OCI-LY7 (cell line): ENCODE measurements around the gene SCGB3A1.

Experiments
- EZH2phosphoT487 ChIP-seq: fragments of 200-600 bp; sonication (generic); IDR thresholded peaks from 2 replicates; pipeline ENCODE4 v1.6.1; 2018; ENCODE audit warnings: low read depth, borderline replicate concordance, mild to moderate bottlenecking, mixed run types, antibody characterized with exemption, low read length, moderate library complexity, mixed read lengths
- TF ChIP-seq, protein P1 (sequence below): fragments of 200-600 bp; sonication (generic); conservative IDR thresholded peaks from 2 replicates; pipeline ENCODE4 v1.5.1; 2014; ENCODE audit warnings: mild to moderate bottlenecking, antibody characterized with exemption, low read length, moderate library complexity, mixed read lengths

DNA sequence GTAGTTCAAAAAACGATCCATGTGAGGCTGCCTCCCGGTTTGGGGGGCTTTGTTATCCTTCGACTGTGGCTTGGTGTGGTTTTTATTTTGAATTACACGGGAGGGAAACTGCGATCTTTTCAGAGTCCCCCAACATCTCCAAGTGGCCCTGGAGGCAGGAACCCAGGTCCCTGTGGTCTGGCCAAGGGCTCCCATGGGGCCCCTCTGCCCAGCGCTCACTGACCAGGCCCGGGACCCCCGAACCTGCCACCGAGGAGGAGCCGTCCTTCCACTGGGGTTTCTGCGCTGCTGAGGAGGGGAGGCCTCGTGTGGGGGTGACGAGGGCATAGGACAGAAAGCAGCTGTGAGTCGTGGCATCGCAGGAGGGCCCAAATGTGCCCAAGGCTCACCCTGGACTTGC, 18.1 kb upstream of the SCGB3A1 start:
- TF ChIP-seq, protein P1, sequence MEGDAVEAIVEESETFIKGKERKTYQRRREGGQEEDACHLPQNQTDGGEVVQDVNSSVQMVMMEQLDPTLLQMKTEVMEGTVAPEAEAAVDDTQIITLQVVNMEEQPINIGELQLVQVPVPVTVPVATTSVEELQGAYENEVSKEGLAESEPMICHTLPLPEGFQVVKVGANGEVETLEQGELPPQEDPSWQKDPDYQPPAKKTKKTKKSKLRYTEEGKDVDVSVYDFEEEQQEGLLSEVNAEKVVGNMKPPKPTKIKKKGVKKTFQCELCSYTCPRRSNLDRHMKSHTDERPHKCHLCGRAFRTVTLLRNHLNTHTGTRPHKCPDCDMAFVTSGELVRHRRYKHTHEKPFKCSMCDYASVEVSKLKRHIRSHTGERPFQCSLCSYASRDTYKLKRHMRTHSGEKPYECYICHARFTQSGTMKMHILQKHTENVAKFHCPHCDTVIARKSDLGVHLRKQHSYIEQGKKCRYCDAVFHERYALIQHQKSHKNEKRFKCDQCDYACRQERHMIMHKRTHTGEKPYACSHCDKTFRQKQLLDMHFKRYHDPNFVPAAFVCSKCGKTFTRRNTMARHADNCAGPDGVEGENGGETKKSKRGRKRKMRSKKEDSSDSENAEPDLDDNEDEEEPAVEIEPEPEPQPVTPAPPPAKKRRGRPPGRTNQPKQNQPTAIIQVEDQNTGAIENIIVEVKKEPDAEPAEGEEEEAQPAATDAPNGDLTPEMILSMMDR = no peak
- no peak for TF ChIP-seq EZH2phosphoT487
